HG03469 (cell line): Measurements from ENCODE around the gene USP17L10.
"Not testable (repeated sequence)": the region's sequence is repeated elsewhere in the genome, so short reads cannot be mapped to it uniquely, and the experiment has no call there.

Experiments
- ATAC-seq: cut with Tn5 transposase; IDR thresholded peaks from one replicate; pipeline ENCODE4 v1.9.1; 2021; ENCODE audit warnings: mild to moderate bottlenecking, moderate library complexity, moderate number of reproducible peaks; ENCODE audit not compliant: unreplicated experiment

USP17L10 gene, protein sequence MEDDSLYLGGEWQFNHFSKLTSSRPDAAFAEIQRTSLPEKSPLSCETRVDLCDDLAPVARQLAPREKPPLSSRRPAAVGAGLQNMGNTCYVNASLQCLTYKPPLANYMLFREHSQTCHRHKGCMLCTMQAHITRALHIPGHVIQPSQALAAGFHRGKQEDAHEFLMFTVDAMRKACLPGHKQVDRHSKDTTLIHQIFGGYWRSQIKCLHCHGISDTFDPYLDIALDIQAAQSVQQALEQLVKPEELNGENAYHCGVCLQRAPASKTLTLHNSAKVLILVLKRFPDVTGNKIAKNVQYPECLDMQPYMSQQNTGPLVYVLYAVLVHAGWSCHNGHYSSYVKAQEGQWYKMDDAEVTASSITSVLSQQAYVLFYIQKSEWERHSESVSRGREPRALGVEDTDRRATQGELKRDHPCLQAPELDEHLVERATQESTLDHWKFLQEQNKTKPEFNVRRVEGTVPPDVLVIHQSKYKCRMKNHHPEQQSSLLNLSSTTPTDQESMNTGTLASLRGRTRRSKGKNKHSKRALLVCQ

GRCh38 chr4:9210357-9210756 lies at the start of gene USP17L10:
Gene USP17L10, plus strand, starts transcription at chr4:9210657. Its CDS starts 0 bp downstream, at chr4:9210657.
- ATAC-seq: not testable (repeated sequence)

DNA sequence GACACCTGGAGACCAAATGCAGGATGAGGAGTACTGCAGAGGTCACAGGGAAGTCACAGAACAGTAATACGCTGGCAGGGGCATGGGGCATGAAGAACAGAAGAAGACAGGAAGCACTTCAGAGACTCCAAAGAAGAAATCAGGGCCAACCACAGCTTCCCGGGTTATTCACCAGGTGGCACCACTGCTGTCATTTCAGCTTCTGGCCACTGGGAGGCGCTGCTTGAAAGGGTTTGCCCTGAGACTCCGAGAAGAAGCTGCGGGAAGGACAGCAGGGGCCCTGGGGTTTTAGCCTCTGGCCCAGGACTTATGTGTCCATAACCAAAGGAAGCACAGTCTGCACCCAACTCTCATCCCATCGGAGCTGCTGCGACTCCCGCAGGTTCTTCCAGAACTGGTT lies 44.5 kb upstream of the USP17L10 start:
- not testable (repeated sequence) for ATAC-seq

GRCh38 chr4:9169791-9170459 lies 40.5 kb upstream of the USP17L10 start, which contains the start of gene FAM90A26:
Gene FAM90A26, plus strand, starts transcription at chr4:9170409. Its CDS starts 2,764 bp downstream, at chr4:9173173.
- not testable (repeated sequence) for ATAC-seq

DNA sequence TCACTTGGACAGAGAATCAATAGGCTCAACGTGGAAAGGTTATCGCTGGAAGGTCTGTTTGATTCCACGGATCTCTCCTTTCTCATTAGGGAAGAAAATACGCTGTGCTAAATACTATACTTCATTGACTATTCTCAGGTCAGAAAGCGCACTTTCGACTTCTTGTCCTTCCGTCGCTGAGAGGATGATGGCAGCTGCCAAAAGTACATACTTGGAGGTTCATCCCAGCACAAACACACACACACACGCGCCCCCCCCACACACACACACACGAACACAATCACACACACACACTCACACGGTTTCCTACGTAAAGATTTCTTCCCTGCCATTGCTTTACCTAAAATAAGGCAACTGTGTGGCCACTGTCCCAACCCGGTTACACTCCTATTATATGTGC lies 4.2 kb downstream of the USP17L10 start:
- ATAC-seq: not testable (repeated sequence)

DNA sequence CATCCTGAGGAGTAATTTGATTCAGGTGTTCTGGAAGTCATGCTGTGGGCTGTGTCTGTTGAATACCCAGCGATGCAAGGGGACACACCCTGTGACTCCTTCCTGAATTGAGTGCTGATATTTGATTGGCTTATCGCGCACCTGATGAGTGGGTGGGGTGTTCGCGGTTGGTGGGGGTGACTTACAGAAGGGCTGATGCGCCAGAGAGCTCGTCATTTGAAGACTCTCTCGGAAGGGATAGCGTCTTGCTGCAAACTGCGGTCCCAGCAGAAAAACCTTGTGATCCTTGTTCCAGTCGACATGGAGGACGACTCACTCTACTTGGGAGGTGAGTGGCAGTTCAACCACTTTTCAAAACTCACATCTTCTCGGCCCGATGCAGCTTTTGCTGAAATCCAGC lies 4.6 kb downstream of the USP17L10 start, which contains the start of gene USP17L11:
Gene USP17L11 (plus strand): TSS at position 301 of the 400 bp plus-strand sequence. CDS start 0 bp downstream, at position 301.
- not testable (repeated sequence) for ATAC-seq

DNA sequence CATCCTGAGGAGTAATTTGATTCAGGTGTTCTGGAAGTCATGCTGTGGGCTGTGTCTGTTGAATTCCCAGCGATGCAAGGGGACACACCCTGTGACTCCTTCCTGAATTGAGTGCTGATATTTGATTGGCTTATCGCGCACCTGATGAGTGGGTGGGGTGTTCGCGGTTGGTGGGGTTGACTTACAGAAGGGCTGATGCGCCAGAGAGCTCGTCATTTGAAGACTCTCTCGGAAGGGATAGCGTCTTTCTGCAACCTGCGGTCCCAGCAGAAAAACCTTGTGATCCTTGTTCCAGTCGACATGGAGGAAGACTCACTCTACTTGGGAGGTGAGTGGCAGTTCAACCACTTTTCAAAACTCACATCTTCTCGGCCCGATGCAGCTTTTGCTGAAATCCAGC lies 9.4 kb downstream of the USP17L10 start, which contains the start of gene USP17L12:
Gene USP17L12 (plus strand): TSS at position 301 of the 400 bp plus-strand sequence. CDS start 0 bp downstream, at position 301.
- ATAC-seq: not testable (repeated sequence)

- ATAC-seq: not testable (repeated sequence)
Observed at GRCh38 chr4:9224596-9224995, 14.1 kb downstream of the USP17L10 start, which contains the start of gene USP17L13. Gene USP17L13, plus strand, starts transcription at chr4:9224896. Its CDS starts 0 bp downstream, at chr4:9224896.

DNA sequence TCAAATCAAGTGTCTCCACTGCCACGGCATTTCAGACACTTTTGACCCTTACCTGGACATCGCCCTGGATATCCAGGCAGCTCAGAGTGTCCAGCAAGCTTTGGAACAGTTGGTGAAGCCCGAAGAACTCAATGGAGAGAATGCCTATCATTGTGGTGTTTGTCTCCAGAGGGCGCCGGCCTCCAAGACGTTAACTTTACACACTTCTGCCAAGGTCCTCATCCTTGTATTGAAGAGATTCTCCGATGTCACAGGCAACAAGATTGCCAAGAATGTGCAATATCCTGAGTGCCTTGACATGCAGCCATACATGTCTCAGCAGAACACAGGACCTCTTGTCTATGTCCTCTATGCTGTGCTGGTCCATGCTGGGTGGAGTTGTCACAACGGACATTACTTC lies 19.8 kb downstream of the USP17L10 start:
- not testable (repeated sequence) for ATAC-seq

DNA sequence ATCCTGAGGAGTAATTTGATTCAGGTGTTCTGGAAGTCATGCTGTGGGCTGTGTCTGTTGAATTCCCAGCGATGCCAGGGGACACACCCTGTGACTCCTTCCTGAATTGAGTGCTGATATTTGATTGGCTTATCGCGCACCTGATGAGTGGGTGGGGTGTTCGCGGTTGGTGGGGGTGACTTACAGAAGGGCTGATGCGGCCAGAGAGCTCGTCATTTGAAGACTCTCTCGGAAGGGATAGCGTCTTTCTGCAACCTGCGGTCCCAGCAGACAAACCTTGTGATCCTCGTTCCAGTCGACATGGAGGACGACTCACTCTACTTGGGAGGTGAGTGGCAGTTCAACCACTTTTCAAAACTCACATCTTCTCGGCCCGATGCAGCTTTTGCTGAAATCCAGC lies 23.6 kb downstream of the USP17L10 start, which contains the start of gene USP17L15:
Gene USP17L15 (plus strand): TSS at position 301 of the 400 bp plus-strand sequence. CDS start 0 bp downstream, at position 301.
- not testable (repeated sequence) for ATAC-seq

DNA sequence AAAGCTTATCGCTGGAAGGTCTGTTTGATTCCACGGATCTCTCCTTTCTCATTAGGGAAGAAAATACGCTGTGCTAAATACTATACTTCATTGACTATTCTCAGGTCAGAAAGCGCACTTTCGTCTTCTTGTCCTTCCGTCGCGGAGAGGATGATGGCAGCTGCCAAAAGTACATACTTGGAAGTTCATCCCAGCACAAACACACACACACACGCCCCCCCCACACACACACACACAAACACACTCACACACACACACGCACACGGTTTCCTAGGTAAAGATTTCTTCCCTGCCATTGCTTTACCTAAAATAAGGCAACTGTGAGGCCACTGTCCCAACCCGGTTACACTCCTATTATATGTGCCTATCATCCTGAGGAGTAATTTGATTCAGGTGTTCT lies 28.0 kb downstream of the USP17L10 start:
- ATAC-seq: not testable (repeated sequence)

DNA sequence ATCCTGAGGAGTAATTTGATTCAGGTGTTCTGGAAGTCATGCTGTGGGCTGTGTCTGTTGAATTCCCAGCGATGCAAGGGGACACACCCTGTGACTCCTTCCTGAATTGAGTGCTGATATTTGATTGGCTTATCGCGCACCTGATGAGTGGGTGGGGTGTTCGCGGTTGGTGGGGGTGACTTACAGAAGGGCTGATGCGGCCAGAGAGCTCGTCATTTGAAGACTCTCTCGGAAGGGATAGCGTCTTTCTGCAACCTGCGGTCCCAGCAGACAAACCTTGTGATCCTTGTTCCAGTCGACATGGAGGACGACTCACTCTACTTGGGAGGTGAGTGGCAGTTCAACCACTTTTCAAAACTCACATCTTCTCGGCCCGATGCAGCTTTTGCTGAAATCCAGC lies 33.1 kb downstream of the USP17L10 start, which contains the start of gene USP17L17:
Gene USP17L17 (plus strand): TSS at position 301 of the 400 bp plus-strand sequence. CDS start 0 bp downstream, at position 301.
- not testable (repeated sequence) for ATAC-seq

- not testable (repeated sequence) for ATAC-seq
Observed at GRCh38 chr4:9247953-9248680, 37.7 kb downstream of the USP17L10 start, which contains the start of gene USP17L18. Gene USP17L18, plus strand, starts transcription at chr4:9248630. Its CDS starts 0 bp downstream, at chr4:9248630.

DNA sequence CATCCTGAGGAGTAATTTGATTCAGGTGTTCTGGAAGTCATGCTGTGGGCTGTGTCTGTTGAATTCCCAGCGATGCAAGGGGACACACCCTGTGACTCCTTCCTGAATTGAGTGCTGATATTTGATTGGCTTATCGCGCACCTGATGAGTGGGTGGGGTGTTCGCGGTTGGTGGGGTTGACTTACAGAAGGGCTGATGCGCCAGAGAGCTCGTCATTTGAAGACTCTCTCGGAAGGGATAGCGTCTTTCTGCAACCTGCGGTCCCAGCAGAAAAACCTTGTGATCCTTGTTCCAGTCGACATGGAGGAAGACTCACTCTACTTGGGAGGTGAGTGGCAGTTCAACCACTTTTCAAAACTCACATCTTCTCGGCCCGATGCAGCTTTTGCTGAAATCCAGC lies 42.6 kb downstream of the USP17L10 start, which contains the start of gene USP17L19:
Gene USP17L19 (plus strand): TSS at position 301 of the 400 bp plus-strand sequence. CDS start 0 bp downstream, at position 301.
- ATAC-seq: not testable (repeated sequence)

DNA sequence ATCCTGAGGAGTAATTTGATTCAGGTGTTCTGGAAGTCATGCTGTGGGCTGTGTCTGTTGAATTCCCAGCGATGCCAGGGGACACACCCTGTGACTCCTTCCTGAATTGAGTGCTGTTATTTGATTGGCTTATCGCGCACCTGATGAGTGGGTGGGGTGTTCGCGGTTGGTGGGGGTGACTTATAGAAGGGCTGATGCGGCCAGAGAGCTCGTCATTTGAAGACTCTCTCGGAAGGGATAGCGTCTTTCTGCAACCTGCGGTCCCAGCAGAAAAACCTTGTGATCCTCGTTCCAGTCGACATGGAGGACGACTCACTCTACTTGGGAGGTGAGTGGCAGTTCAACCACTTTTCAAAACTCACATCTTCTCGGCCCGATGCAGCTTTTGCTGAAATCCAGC lies 47.4 kb downstream of the USP17L10 start, which contains the start of gene USP17L20:
Gene USP17L20 (plus strand): TSS at position 301 of the 400 bp plus-strand sequence. CDS start 0 bp downstream, at position 301.
- ATAC-seq: not testable (repeated sequence)
